HEK293 (cell line): ENCODE data around the gene PIP4K2B.

Source experiments
- BCL11A ChIP-seq: fragments of 450-650 bp; formaldehyde crosslinking; IDR thresholded peaks from 2 replicates; pipeline ENCODE4 v1.5.1; 2016; ENCODE audit warnings: low read depth, missing biosample characterization, missing genetic modification characterization
- EGR2 ChIP-seq: fragments of 450-650 bp; formaldehyde crosslinking; IDR thresholded peaks from 2 replicates; pipeline ENCODE4 v1.5.1; 2016; ENCODE audit warnings: low read depth, missing biosample characterization, missing genetic modification characterization
- FEZF1 ChIP-seq: fragments of 450-650 bp; formaldehyde crosslinking; IDR thresholded peaks from 2 replicates; pipeline ENCODE4 v1.5.1; 2016; ENCODE audit warnings: missing biosample characterization, missing genetic modification characterization
- GLIS1 ChIP-seq: fragments of 450-650 bp; formaldehyde crosslinking; IDR thresholded peaks from 2 replicates; pipeline ENCODE4 v1.5.1; 2016; ENCODE audit warnings: missing biosample characterization, missing genetic modification characterization
- OVOL3 ChIP-seq: fragments of 450-650 bp; formaldehyde crosslinking; IDR thresholded peaks from 2 replicates; pipeline ENCODE4 v1.5.1; 2016; ENCODE audit warnings: missing biosample characterization, missing genetic modification characterization
- PATZ1 ChIP-seq: fragments of 450-650 bp; formaldehyde crosslinking; IDR thresholded peaks from 2 replicates; pipeline ENCODE4 v1.5.1; 2016; ENCODE audit warnings: missing biosample characterization, missing genetic modification characterization
- PRDM1 ChIP-seq: fragments of 450-650 bp; formaldehyde crosslinking; IDR thresholded peaks from 2 replicates; pipeline ENCODE4; 2016; ENCODE audit warnings: missing biosample characterization, missing genetic modification characterization
- PRDM2 ChIP-seq: fragments of 450-650 bp; formaldehyde crosslinking; IDR thresholded peaks from 2 replicates; pipeline ENCODE4 v1.5.1; 2016; ENCODE audit warnings: missing biosample characterization, missing genetic modification characterization, borderline replicate concordance
- PRDM4 ChIP-seq: fragments of 450-650 bp; formaldehyde crosslinking; IDR thresholded peaks from 2 replicates; pipeline ENCODE4 v1.5.1; 2017; ENCODE audit warnings: missing biosample characterization, missing genetic modification characterization
- WT1 ChIP-seq: fragments of 450-650 bp; formaldehyde crosslinking; IDR thresholded peaks from 2 replicates; pipeline ENCODE4 v1.5.1; 2016; ENCODE audit warnings: missing biosample characterization, missing genetic modification characterization
- ZNF19 ChIP-seq: fragments of 450-650 bp; formaldehyde crosslinking; IDR thresholded peaks from 2 replicates; pipeline ENCODE4; 2016; ENCODE audit warnings: missing biosample characterization, missing genetic modification characterization, low read depth
- ZNF280D ChIP-seq: fragments of 450-650 bp; formaldehyde crosslinking; IDR thresholded peaks from 2 replicates; pipeline ENCODE4 v1.5.1; 2016; ENCODE audit warnings: missing biosample characterization, missing genetic modification characterization
- ZNF37A ChIP-seq: fragments of 450-650 bp; IDR thresholded peaks from 2 replicates; pipeline ENCODE4 v1.5.1; 2018; ENCODE audit warnings: missing biosample characterization, missing genetic modification characterization
- ZNF394 ChIP-seq: fragments of 450-650 bp; formaldehyde crosslinking; IDR thresholded peaks from 2 replicates; pipeline ENCODE4 v1.5.1; 2016; ENCODE audit warnings: missing biosample characterization, missing genetic modification characterization, mild to moderate bottlenecking, moderate library complexity, borderline replicate concordance
- ZNF426 ChIP-seq: fragments of 450-650 bp; formaldehyde crosslinking; IDR thresholded peaks from 2 replicates; pipeline ENCODE4 v1.5.1; 2017; ENCODE audit warnings: missing biosample characterization, missing genetic modification characterization, mild to moderate bottlenecking, inconsistent platforms, moderate library complexity
- ZNF514 ChIP-seq: fragments of 450-650 bp; formaldehyde crosslinking; IDR thresholded peaks from 2 replicates; pipeline ENCODE4 v1.5.1; 2016; ENCODE audit warnings: missing biosample characterization, missing genetic modification characterization
- ZNF548 ChIP-seq: fragments of 450-650 bp; formaldehyde crosslinking; IDR thresholded peaks from 2 replicates; pipeline ENCODE4 v1.5.1; 2016; ENCODE audit warnings: missing biosample characterization, missing genetic modification characterization
- ZNF560 ChIP-seq: fragments of 450-650 bp; formaldehyde crosslinking; IDR thresholded peaks from 2 replicates; pipeline ENCODE4 v1.5.1; 2017; ENCODE audit warnings: missing biosample characterization, missing genetic modification characterization, borderline replicate concordance
- ZNF600 ChIP-seq: fragments of 450-650 bp; formaldehyde crosslinking; IDR thresholded peaks from 2 replicates; pipeline ENCODE4 v1.5.1; 2016; ENCODE audit warnings: missing biosample characterization, missing genetic modification characterization
- ZNF658 ChIP-seq: fragments of 450-650 bp; formaldehyde crosslinking; IDR thresholded peaks from 2 replicates; pipeline ENCODE4; 2016; ENCODE audit warnings: missing biosample characterization, missing genetic modification characterization
- ZNF664 ChIP-seq: fragments of 450-650 bp; formaldehyde crosslinking; IDR thresholded peaks from 2 replicates; pipeline ENCODE4 v1.5.1; 2016; ENCODE audit warnings: missing biosample characterization, missing genetic modification characterization
- ZNF677 ChIP-seq: fragments of 450-650 bp; IDR thresholded peaks from 2 replicates; pipeline ENCODE4 v1.5.0; 2018; ENCODE audit warnings: missing biosample characterization, mild to moderate bottlenecking, missing genetic modification characterization, moderate library complexity
- ZNF704 ChIP-seq: fragments of 450-650 bp; formaldehyde crosslinking; IDR thresholded peaks from 2 replicates; pipeline ENCODE4 v1.5.1; 2016; ENCODE audit warnings: missing biosample characterization, missing genetic modification characterization
- ZNF830 ChIP-seq: fragments of 450-650 bp; IDR thresholded peaks from 2 replicates; pipeline ENCODE4 v1.5.0; 2018; ENCODE audit warnings: missing biosample characterization, missing genetic modification characterization, low read depth, mild to moderate bottlenecking, moderate library complexity

Gene PIP4K2B

GRCh38 chr17:38749223-38750043 is 49.9 kb downstream of the PIP4K2B start (continued):
- TF ChIP-seq ZNF677 (tag by site-specific recombination) (no peak), GLIS1 (tag by site-specific recombination) (peak; percentile 25; the same call in 1 of the 2 replicates), ZNF704 (no peak), FEZF1 (tag by site-specific recombination) (no peak), PRDM4 (no peak), WT1 (tag by site-specific recombination) (no peak), ZNF19 (tag by site-specific recombination) (no peak), ZNF548 (no peak), ZNF658 (tag by site-specific recombination) (no peak), EGR2 (tag by site-specific recombination) (peak; percentile 47; the same call in 1 of the 2 replicates), ZNF560 (tag by site-specific recombination) (no peak), ZNF394 (tag by site-specific recombination) (peak; percentile 71), PATZ1 (tag by site-specific recombination) (peak; percentile 84), OVOL3 (no peak), BCL11A (tag by site-specific recombination) (peak; percentile 83; the same call in 1 of the 2 replicates), ZNF280D (no peak), ZNF664 (tag by site-specific recombination) (no peak), PRDM1 (tag by site-specific recombination) (no peak), ZNF600 (peak; percentile 98), ZNF830 (tag by site-specific recombination) (no peak), ZNF37A (tag by site-specific recombination) (no peak), ZNF514 (tag by site-specific recombination) (no peak), ZNF426 (tag by site-specific recombination) (no peak), PRDM2 (tag by site-specific recombination) (no peak)
